ENCODE results near the gene TGFBR3L. TPM values are rescaled to one million over a fixed set of nuclear protein-coding genes. Genes with fewer than 3 reads are reported as not detected.

Gene TGFBR3L
- total RNA-seq, 1 donor from 2014 or later = 8.5 TPM

DNA sequence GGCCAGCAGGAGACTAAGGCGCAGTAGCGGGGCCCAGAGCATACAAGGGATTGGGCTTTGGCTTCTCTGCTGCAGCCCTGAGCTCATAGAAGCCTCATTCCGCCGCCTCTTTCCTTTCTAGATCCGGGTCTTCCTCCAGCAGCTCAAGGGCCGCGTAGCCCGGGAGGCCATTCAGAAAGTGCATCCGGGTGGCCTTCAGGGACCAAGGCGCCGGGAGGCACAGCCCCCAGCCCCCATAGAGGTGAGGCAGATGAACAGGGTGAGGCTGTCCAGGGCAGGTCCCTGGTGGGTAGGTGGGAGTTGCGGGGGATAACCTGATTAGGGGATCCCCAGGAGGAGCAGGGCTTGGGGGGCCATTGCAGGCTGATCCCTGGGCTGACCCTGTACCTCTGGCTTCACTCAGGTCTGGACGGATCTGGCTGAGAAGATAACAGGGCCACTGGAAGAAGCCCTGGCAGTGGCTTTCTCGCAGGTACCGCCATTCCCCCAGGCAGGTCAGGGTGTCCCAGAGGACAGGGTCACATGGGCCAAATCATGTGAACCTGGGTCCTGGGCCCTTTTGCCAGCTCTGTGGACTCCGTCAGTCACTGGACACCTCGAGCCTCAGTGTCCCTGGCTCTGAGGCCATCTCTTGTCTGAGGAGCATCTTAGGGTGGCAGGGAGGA is 6.8 kb downstream of the TGFBR3L start:
- Mint-ChIP-seq H3K27me3 (peaks cover 18% of the 10 kb centered on the region), H3K27ac (peak overlapping the region; percentile 98), H3K4me3 (peak overlapping the region; percentile 94), H3K36me3 (ENCODE audit: low read depth) (peaks cover 15% of the 10 kb centered on the region), H3K9me3 (no peaks in the 10 kb centered on the region), H3K4me1 (peaks cover 28% of the 10 kb centered on the region)
- intact Hi-C loops (cut with micrococcal nuclease) = loop anchor here (1.0 to 2.0 kb wide), 2 partner anchors 68 to 1897 kb away; partner anchors contain the start of gene FBXL12
- no peak for DNase-seq

DNA sequence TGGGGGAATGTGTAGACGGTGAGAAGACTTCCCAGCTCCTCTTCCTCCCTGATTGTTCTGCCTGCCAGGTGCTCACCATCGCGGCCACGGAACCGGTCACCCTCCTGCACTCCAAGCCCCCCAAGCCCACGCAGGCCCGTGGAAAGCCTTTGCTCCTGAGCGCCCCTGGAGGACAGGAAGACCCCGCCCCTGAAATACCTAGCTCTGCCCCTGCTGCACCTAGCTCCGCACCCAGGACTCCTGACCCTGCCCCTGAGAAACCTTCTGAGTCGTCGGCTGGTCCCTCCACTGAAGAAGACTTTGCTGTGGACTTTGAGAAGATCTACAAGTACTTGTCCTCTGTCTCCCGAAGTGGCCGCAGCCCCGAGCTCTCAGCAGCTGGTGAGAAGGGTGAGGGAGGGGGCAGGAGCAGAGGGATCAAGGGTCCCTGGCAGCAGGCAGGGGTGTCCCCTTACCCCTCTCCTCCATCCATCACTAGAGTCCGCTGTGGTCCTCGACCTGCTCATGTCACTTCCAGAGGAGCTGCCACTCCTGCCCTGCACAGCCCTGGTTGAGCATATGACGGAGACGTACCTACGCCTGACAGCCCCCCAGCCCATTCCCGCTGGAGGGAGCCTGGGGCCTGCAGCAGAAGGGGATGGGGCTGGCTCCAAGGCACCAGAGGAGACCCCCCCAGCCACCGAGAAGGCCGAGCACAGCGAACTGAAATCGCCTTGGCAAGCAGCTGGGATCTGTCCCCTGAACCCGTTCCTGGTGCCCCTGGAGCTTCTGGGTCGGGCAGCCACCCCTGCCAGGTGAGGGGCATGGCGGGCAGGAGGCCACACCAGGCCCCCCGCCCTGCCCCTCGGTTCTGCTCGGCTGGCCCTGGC is 7.6 kb downstream of the TGFBR3L start:
- intact Hi-C loops (cut with micrococcal nuclease) = loop anchor here (1.0 to 2.0 kb wide), 2 partner anchors 69 to 1897 kb away; partner anchors contain the start of gene FBXL12
- H3K27me3 Mint-ChIP-seq = peaks cover 15% of the 10 kb centered on the region
- peaks cover 30% of the 10 kb centered on the region for H3K4me1 Mint-ChIP-seq
- no peak overlapping the region for H3K27ac Mint-ChIP-seq
- no peaks in the 10 kb centered on the region for H3K9me3 Mint-ChIP-seq
- no peak for DNase-seq
- peaks cover 15% of the 10 kb centered on the region for H3K36me3 Mint-ChIP-seq (ENCODE audit: low read depth)
- peak overlapping the region; percentile 52 for H3K4me3 Mint-ChIP-seq

DNA sequence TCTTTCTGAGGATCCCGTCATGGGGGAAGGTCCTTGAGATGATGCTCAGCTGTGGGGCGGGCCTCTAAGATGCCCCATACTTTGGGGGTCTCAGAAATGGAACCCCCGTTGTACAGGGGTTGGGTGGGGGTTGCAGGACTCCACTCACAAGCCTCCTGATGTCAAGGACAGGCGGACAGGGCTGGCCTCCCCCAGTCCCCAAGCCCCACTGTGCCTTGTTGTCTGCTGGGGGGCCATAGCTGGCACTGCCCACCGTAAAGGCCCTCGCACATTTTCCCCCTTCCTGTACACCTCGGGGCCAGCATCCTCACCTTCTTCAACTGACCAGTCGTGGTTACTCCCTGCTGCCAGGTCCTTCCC is 8.2 kb downstream of the TGFBR3L start:
- peak overlapping the region; percentile 32 for H3K27ac Mint-ChIP-seq
- DNase-seq = no peak
- H3K4me3 Mint-ChIP-seq = no peak overlapping the region
- H3K9me3 Mint-ChIP-seq = no peaks in the 10 kb centered on the region
- intact Hi-C loops (cut with micrococcal nuclease) = no loop called here
- peaks cover 30% of the 10 kb centered on the region for H3K4me1 Mint-ChIP-seq
- peaks cover 15% of the 10 kb centered on the region for H3K36me3 Mint-ChIP-seq (ENCODE audit: low read depth)
- H3K27me3 Mint-ChIP-seq = peaks cover 15% of the 10 kb centered on the region

DNA sequence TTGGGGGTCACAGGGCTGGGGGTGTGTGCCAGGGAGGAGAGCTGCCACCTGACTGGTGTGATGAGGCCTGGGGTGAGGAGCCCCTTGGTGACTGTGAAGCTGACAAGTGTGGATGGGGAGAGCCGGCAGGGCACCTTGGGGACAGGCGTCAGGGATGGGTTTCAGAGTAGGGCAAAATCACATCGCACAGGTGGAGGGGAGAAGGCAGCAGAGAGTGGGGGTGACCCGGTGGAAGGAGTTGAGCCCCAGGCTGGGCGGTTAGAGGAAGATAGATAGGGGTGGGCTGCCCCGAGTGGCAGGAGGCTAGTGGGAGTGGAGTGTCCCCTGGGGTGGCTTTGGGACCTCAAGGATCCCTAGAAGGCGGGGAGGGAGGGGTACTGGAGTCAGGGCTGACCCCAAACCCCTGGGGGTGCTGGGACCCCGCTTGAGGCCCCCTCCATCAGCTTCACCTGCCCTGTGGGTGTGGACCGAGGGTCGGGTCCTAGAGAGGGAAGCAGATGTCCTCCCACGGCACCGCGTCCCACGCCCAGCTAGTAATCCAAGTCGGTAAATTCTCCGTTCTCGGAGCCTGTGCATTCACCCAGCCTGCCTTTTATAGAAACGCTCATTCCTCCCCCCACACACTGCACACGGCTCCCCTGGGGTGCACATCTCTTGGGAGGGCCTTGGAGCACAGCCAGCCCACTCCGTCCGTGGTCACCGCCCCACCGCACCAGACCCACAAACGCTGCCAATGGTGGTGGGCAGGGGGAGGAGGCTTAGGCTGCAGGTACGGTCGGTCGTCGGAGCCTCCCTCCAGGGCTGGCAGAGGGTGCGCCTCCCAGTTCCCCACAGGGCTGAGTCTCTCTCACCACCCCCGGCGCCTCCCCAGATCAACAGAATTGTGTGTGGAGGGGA is 8.9 kb downstream of the TGFBR3L start:
- peak overlapping the region; percentile 32 for H3K27ac Mint-ChIP-seq
- H3K4me1 Mint-ChIP-seq = peaks cover 28% of the 10 kb centered on the region
- intact Hi-C loops (cut with micrococcal nuclease) = no loop called here
- H3K9me3 Mint-ChIP-seq = no peaks in the 10 kb centered on the region
- peak overlapping the region; percentile 6 for H3K4me3 Mint-ChIP-seq
- no peak for DNase-seq
- peaks cover 9% of the 10 kb centered on the region for H3K27me3 Mint-ChIP-seq
- H3K36me3 Mint-ChIP-seq (ENCODE audit: low read depth) = peaks cover 17% of the 10 kb centered on the region

DNA sequence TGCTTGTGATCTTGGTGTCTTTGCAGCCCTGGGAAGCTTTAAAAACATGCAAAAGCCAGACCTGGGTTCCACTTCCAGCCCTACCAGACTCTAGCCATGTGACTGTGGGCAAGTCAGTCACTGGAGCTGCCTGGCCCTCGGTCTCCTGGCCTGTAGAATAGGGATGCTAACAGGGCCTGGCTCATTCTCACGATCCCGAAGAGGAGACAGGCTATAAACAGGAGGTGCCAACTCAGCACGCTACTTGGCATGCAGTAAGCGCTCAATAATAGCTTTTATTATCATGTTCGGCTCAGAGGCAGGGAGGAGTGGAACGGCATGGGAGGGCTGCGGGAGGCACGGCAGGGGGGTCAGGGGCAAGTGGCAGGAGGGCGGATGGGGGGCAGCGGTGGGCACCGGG is 9.6 kb downstream of the TGFBR3L start:
- peak overlapping the region; percentile 13 for H3K27ac Mint-ChIP-seq
- H3K27me3 Mint-ChIP-seq = peaks cover 8% of the 10 kb centered on the region
- H3K4me1 Mint-ChIP-seq = peaks cover 31% of the 10 kb centered on the region
- peaks cover 20% of the 10 kb centered on the region for H3K36me3 Mint-ChIP-seq (ENCODE audit: low read depth)
- H3K9me3 Mint-ChIP-seq = no peaks in the 10 kb centered on the region
- no peak for DNase-seq
- H3K4me3 Mint-ChIP-seq = peak overlapping the region; percentile 66
- intact Hi-C loops (cut with micrococcal nuclease) = no loop called here

DNA sequence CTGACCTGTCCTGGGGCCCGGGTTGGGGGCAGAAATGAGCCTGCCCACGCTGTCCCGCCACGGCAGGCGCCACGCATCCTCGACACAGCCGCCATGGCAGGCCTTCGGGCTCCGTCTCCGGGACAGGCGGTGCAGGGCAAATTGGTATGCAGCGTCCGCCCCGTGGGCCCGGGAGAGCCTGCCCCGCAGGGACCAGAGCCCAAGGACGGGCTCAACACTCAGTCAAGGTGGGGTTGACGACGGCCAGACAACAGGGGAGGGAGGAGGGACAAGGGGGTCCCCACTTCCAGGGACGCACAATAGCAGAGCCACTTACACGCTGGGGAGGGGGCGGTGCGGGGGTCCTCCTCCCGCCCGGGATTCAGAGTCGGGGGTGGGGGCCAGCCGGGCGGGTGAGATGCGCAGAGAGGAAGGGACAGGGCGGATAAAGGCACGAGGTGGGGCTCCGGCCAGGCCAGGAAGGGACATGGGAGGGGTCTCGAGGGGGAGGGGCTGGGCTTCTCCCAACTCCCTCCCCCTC is 10.1 kb downstream of the TGFBR3L start:
- DNase-seq = no peak
- peaks cover 5% of the 10 kb centered on the region for H3K27me3 Mint-ChIP-seq
- intact Hi-C loops (cut with micrococcal nuclease) = loop anchor here (1.0 kb wide), 1 partner anchor 19 kb away; the partner anchor contains the start of gene TIMM44
- peaks cover 29% of the 10 kb centered on the region for H3K4me1 Mint-ChIP-seq
- H3K27ac Mint-ChIP-seq = no peak overlapping the region
- H3K9me3 Mint-ChIP-seq = no peaks in the 10 kb centered on the region
- H3K36me3 Mint-ChIP-seq (ENCODE audit: low read depth) = peaks cover 20% of the 10 kb centered on the region
- peak overlapping the region; percentile 40 for H3K4me3 Mint-ChIP-seq

DNA sequence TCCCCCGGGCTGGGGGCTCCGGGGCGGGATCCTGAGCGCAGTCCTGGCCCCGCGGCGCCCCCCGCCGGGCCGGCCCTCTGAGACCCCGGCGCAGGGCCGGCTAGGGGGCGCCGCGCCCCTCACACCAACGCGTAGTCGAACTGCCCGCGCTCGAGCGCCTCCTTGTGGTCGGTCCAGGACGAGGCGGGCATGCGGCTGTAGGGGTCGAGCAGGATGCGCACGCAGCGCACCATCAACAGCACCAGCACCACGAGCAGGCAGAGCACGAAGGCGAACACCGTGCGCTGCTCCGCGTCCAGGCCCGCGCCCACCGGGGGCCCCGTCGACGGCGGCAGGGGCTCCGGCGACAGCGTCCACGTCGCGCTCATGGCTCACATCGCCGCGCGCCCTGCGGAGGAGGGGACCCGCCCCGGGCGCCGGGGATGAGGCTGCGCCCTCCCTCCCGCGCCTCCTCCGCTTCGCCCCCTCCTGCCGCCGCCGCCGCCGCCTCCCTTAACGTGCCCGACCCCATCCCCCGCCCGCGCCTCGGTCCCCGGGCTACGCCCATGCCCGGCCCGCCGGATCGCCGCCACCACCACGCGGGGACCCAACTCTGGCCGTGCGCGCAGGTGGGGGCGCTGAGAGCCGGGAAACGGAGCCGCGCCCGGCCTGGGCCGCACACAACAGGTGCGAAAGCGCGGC is 10.7 kb downstream of the TGFBR3L start:
- Mint-ChIP-seq H3K9me3 (no peaks in the 10 kb centered on the region), H3K27ac (peak overlapping the region; percentile 82), H3K27me3 (peaks cover 2% of the 10 kb centered on the region), H3K4me1 (peaks cover 25% of the 10 kb centered on the region), H3K36me3 (ENCODE audit: low read depth) (peaks cover 20% of the 10 kb centered on the region), H3K4me3 (peak overlapping the region; percentile 82)
- DNase-seq = peak; percentile 94
- intact Hi-C loops (cut with micrococcal nuclease) = loop anchor here (1.0 kb wide), 1 partner anchor 18 kb away; the partner anchor contains the start of gene TIMM44

DNA sequence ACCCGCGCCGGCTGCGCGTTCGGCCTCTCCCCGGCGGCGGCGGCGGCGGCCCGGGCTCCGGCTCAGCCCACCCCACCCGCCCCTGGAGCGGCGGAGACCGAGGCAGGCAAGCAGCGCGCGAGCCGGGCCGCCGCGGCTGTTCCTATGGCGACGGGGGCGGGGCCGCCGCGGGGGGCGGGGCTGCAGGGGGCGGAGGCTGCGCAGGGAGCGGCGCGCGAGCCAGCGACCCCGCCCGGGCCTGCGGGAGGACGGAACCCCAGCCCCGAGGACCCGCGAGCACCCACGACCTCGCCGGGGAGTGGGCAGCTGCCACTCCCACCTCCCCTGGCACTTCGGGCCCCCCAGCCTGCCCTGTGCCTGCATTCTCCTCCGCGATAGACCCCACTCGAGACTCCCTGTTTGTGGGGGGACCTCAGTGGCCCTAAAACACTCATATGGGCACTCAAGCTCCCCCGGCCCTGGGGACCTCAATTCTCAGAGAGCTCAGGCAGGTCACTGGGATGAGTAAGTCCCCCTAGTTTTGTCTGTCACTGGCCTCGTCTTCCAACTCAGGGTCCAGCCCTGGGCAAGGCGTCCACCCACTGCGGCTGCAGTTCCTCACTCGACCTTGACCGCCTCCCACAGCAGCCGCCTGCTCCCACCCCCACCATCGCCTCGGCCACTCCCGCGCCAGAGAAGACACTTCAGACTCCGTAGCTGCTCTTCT is 11.5 kb downstream of the TGFBR3L start, which contains the start of gene CTXN1:
TSS of gene CTXN1 (minus strand) at position 115 of the 706 bp plus-strand sequence. CDS start 597 bp downstream, outside the sequence.
- Mint-ChIP-seq H3K36me3 (ENCODE audit: low read depth) (peaks cover 21% of the 10 kb centered on the region), H3K9me3 (no peaks in the 10 kb centered on the region), H3K27me3 (no peaks in the 10 kb centered on the region), H3K27ac (peak within 1 kb of the TSS; percentile 82), H3K4me1 (peaks cover 20% of the 10 kb centered on the region), H3K4me3 (peak within 1 kb of the TSS; percentile 82)
- peak; percentile 94 for DNase-seq
- intact Hi-C loops (cut with micrococcal nuclease) = no loop called here

DNA sequence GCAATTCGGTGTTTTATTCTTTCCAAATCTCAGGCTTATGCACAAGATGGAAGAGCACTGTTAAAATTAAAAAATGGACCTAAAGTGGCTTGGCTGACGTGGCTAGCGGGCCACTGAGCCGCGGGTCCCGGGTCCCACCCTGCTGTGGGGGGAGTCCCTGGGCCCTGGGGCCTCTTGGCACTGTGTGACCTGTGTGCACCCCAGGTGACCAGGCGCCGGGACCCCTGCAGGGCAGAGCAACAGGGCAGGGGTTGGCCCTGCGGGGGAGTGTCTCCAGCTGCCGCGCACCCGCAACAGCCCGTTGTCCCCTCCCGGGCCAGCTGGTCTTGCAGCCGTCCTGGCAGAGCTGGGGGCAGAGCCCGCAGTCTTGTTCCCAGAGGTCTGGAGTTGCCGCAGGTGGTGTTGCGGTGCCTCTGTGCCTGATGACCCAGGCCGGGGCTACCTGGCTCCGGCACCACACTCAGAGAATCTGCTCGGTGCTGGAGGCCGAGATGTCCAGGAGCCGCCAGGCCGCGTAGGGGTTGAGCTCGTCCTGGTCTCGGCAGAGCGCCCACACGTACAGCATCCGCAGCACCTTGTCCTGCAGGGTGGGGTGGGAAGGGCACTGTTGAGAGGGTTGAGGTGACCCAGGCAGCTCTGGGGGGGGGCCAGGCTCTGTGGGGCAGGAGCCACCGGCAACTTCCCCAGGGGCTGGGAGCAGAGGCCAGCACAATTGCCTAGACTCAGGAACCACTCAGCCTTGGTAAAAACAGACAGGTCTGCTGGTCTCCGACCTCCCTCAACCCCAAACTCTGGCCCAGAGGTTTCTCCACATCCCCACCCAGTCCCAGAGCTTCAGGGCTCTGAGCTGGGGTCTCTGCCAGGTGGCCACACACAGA is 12.3 kb downstream of the TGFBR3L start:
- peak overlapping the region; percentile 59 for H3K27ac Mint-ChIP-seq
- intact Hi-C loops (cut with micrococcal nuclease) = no loop called here
- no peaks in the 10 kb centered on the region for H3K27me3 Mint-ChIP-seq
- peaks cover 15% of the 10 kb centered on the region for H3K4me1 Mint-ChIP-seq
- H3K36me3 Mint-ChIP-seq (ENCODE audit: low read depth) = peaks cover 24% of the 10 kb centered on the region
- no peaks in the 10 kb centered on the region for H3K9me3 Mint-ChIP-seq
- DNase-seq = no peak
- peak overlapping the region; percentile 71 for H3K4me3 Mint-ChIP-seq

DNA sequence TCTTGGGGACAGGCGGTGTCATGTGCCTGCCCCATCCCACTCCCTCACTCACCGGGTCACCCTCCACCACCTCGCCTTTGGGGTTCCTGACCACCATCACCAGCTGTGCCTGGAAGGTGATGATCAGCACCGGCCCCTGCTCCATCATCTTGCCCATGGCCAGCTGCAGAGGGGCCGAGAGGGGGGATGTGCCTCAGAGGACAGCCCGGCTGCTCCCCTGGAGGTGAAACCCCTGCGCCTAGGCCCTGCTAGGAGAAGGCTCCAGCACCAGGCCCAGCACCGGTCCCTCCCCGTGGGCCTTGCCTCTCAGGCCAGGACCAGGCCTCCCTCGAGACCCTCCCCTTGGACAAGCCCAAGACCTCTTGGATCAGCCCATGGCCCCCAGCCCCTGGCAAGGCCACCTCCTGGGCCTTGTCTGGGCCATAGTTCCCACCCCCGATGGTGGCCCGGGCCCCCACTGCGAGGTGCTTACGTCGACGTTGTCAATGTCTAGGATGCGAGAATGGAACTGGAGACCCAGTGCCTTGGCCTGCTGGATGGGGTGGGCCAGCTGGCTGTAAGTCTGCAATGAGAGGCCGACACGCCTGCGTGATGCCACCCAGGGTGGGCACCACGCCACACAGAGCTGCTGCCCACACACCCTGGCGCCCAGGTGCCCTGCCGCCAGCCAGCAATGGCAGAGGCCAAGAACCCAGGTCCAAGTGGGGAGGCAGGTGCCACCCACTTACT is 13.1 kb downstream of the TGFBR3L start:
- peaks cover 21% of the 10 kb centered on the region for H3K36me3 Mint-ChIP-seq (ENCODE audit: low read depth)
- intact Hi-C loops (cut with micrococcal nuclease) = no loop called here
- H3K4me1 Mint-ChIP-seq = peaks cover 14% of the 10 kb centered on the region
- peak; percentile 63 for DNase-seq
- no peak overlapping the region for H3K27ac Mint-ChIP-seq
- no peaks in the 10 kb centered on the region for H3K9me3 Mint-ChIP-seq
- no peaks in the 10 kb centered on the region for H3K27me3 Mint-ChIP-seq
- no peak overlapping the region for H3K4me3 Mint-ChIP-seq

DNA sequence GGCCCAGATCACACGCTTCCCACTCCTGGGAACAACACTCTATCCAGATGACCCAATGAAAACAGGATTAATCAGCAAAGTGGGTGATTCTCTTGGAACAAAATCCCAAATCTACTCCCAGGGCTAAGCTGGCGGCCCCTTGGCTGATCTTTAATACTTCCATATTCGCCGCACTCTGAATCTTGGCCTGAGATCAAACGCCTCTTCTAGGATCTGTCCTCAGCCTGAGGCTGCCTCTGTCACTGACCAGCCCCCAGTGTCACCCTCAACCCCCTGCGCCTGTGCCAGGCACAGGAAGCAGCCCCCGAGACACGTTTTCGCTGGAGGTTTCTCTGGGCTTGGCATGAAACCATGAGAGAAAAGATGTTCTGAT is 13.7 kb downstream of the TGFBR3L start:
- Mint-ChIP-seq H3K4me3 (no peak overlapping the region), H3K9me3 (no peaks in the 10 kb centered on the region), H3K36me3 (ENCODE audit: low read depth) (peaks cover 20% of the 10 kb centered on the region), H3K4me1 (peaks cover 14% of the 10 kb centered on the region), H3K27ac (peak overlapping the region; percentile 40), H3K27me3 (no peaks in the 10 kb centered on the region)
- intact Hi-C loops (cut with micrococcal nuclease) = no loop called here
- DNase-seq = no peak

Measured in activated CD4-positive, alpha-beta T cell treated with anti-CD3 and anti-CD28 coated beads, Interleukin-2, amount 10 ng/mL, durations not matched to agents 24 days and 14 days (primary cell).